Measurements from ENCODE around the gene EXOC4. TPM values are rescaled to one million over a fixed set of nuclear protein-coding genes. Genes with fewer than 3 reads are reported as not detected.

EXOC4 gene
- total RNA-seq, 2 donors from 2014 or later, result 62.0 to 146 TPM

GRCh38 chr7:134031835-134032617 lies 779.1 kb downstream of the EXOC4 start:
- Histone ChIP-seq H3K27ac (no peak overlapping the region), H3K9me3 (peaks cover 0 to 5% (median 0%) of the 10 kb centered on the region in 3 donors), H3K36me3 (replicated peaks in 1 of 2; ENCODE audit: insufficient read depth in 1 of 2, low read depth in 2 of 2) (no peaks in the 10 kb centered on the region), H3K4me1 (no peaks in the 10 kb centered on the region), H3K27me3 (no peaks in the 10 kb centered on the region), H3K4me3 (no peak overlapping the region)
- DNase-seq (no peak), ATAC-seq (no peak)
- WGBS, 2 donors, result 89 to 92% methylated on average over 2 to 3 of the region's 3 CpGs
- intact Hi-C loops (cut with DNase I), result no loop called here
- no peak for TF ChIP-seq CTCF (IDR thresholded peaks at IDR 0.05)

DNA sequence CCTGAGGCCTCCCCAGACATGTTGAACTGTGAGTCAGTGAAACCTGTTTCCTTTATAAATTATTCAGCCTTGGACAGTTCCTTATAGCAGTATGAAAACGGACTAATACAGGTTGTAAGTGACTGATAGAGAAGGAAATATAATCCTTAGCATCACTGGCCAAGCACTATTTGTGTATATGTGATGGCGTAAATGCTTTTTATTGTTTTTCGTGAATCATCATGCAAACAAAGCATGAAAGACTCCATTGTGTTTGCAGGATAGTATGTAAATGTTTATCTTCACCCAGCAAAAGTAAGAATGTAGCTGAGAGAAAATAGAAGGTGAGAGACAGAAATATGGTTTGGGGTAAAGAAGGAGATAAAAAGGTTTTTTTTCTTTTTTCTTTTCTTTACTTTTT lies 781.8 kb downstream of the EXOC4 start:
- DNase-seq, result no peak
- TF ChIP-seq POLR2A (IDR thresholded peaks at IDR 0.05), result no peak
- no peak for TF ChIP-seq CTCF (IDR thresholded peaks at IDR 0.05)
- no peaks in the 10 kb centered on the region for H3K27me3 ChIP-seq
- no peak overlapping the region for H3K4me3 ChIP-seq
- no peaks in the 10 kb centered on the region for H3K36me3 ChIP-seq (replicated peaks in 1 of 2; ENCODE audit: insufficient read depth in 1 of 2, low read depth in 2 of 2)
- 94 to 98% methylated on average over 3 of the region's 3 CpGs for WGBS, 2 donors
- H3K4me1 ChIP-seq, result no peaks in the 10 kb centered on the region
- no peak for ATAC-seq
- H3K27ac ChIP-seq, result no peak overlapping the region
- intact Hi-C loops (cut with DNase I), result no loop called here
- peaks cover 0 to 5% (median 0%) of the 10 kb centered on the region in 3 donors for H3K9me3 ChIP-seq

DNA sequence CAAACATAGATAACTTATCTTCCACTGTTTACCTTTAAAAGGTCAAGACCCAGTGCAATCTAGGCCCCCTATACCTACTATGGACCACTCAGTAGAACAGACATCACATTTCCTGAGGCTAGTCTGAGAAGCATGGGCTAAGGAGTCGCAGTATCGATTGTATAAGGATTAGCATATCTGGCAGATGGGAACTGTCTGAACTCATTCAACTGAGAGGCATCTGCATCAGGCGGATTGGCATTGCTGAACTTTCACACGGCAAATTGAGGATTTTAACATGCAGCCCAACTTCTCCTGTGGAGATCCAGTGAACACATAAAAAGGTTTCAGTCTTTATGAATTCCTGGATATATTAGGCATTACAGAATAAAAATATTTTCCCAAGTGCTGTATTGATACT lies 785.1 kb downstream of the EXOC4 start:
- DNase-seq (no peak), ATAC-seq (no peak)
- Histone ChIP-seq H3K27ac (no peak overlapping the region), H3K4me3 (no peak overlapping the region), H3K27me3 (no peaks in the 10 kb centered on the region), H3K4me1 (no peaks in the 10 kb centered on the region), H3K36me3 (replicated peaks in 1 of 2; ENCODE audit: insufficient read depth in 1 of 2, low read depth in 2 of 2) (no peaks in the 10 kb centered on the region), H3K9me3 (no peaks in the 10 kb centered on the region)
- WGBS, 2 donors, result 89 to 93% methylated on average over 4 of the region's 4 CpGs
- TF ChIP-seq CTCF (IDR thresholded peaks at IDR 0.05), result no peak
- TF ChIP-seq POLR2A (IDR thresholded peaks at IDR 0.05), result no peak
- intact Hi-C loops (cut with DNase I), result no loop called here

DNA sequence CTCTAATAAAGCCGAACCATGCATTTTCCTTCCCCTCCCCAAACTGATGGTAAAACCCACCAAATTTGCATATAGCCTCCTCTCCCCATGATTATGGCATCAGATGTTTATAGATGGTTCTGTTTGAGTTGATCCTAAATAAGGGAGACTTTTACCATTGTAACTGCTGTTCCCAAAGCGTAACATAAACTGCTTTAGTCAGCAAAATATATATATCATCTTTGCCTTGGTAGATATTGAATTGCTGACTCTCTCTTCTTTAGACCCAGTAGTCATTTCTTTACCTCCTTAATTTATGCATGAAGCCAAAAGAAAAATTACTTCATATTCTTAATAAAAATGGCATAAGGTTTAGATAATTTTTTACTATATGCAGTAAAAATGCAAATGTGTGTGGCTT lies 788.1 kb downstream of the EXOC4 start:
- 100% methylated on average over 2 of the region's 2 CpGs for WGBS, 2 donors
- no peaks in the 10 kb centered on the region for H3K4me1 ChIP-seq
- no peaks in the 10 kb centered on the region for H3K9me3 ChIP-seq
- ATAC-seq, result no peak
- TF ChIP-seq POLR2A (IDR thresholded peaks at IDR 0.05) (no peak), CTCF (IDR thresholded peaks at IDR 0.05) (no peak)
- H3K4me3 ChIP-seq, result no peak overlapping the region
- H3K36me3 ChIP-seq (replicated peaks in 1 of 2; ENCODE audit: insufficient read depth in 1 of 2, low read depth in 2 of 2), result no peaks in the 10 kb centered on the region
- intact Hi-C loops (cut with DNase I), result no loop called here
- H3K27ac ChIP-seq, result no peak overlapping the region
- no peaks in the 10 kb centered on the region for H3K27me3 ChIP-seq
- DNase-seq, result no peak

DNA sequence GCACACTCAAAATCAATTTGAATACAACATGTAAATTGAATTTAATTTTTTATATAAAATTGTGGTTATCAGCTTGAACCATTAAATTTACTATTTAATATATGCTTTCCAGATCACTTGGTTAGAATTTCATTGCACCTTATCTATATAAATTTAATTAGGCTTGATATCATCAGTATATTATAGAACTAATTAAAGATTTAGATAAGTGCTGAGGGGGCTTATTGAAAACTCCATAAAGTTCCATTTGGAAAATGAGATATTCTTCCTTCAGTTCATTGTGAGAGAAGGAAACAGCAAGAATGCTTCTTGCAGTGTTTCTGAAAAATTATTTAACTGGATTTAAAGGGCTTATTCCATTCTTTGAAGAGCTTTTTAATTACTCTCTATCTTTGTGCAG lies 788.6 kb downstream of the EXOC4 start:
- Histone ChIP-seq H3K4me3 (no peak overlapping the region), H3K27ac (no peak overlapping the region), H3K4me1 (no peaks in the 10 kb centered on the region), H3K9me3 (no peaks in the 10 kb centered on the region), H3K36me3 (replicated peaks in 1 of 2; ENCODE audit: insufficient read depth in 1 of 2, low read depth in 2 of 2) (no peaks in the 10 kb centered on the region), H3K27me3 (no peaks in the 10 kb centered on the region)
- no peak for ATAC-seq
- no peak for TF ChIP-seq POLR2A (IDR thresholded peaks at IDR 0.05)
- TF ChIP-seq CTCF (IDR thresholded peaks at IDR 0.05), result no peak
- intact Hi-C loops (cut with DNase I), result no loop called here
- DNase-seq, result no peak
